Fibroblast of lung (primary cell): Measurements from ENCODE around the gene ZNF880. TPM values are rescaled to one million over a fixed set of nuclear protein-coding genes. Genes with fewer than 3 reads are reported as not detected.
A peak's percentile ranks its signal among the peaks of the same experiment; 100 is the strongest.

ENCODE experiments used
- DNase-seq, 2 donors: peaks; one replicate each; pipeline versions ENCODE4 v3.0.0 to v3.0.0-alpha.2; 2010; ENCODE audit warnings: low read depth in 2 of 2
- H2AFZ ChIP-seq: 2 replicates; pipeline ENCODE4 v1.5.1; 2012; ENCODE audit warnings: low read length, control low read depth, inconsistent platforms
- H3K27ac ChIP-seq: 2 replicates; pipeline ENCODE4 v1.5.1; 2011; ENCODE audit warnings: low read length, control low read depth; ENCODE audit not compliant: insufficient read depth
- H3K27me3 ChIP-seq: 2 replicates; pipeline ENCODE4 v1.5.1; 2011; ENCODE audit warnings: mild to moderate bottlenecking, low read length; ENCODE audit not compliant: control insufficient read depth, insufficient read depth
- H3K36me3 ChIP-seq: 2 replicates; pipeline ENCODE4 v1.5.1; 2011; ENCODE audit warnings: low read length; ENCODE audit not compliant: control insufficient read depth, insufficient read depth
- H3K4me1 ChIP-seq: 2 replicates; pipeline ENCODE4 v1.5.1; 2011; ENCODE audit warnings: low read length; ENCODE audit not compliant: control insufficient read depth, insufficient read depth; ENCODE audit errors: extremely low read depth
- H3K4me2 ChIP-seq: 2 replicates; pipeline ENCODE4 v1.5.1; 2011; ENCODE audit warnings: low read length, control low read depth; ENCODE audit not compliant: insufficient read depth; ENCODE audit errors: extremely low read depth
- H3K4me3 ChIP-seq, 4 experiments: fragments of 200-600 bp in 1 of 4; sonication (generic) in 1 of 4; replicated peaks in 1 of 4; 2 replicates each; pipeline ENCODE4 v1.5.1; 2011 to 2016; ENCODE audit warnings: low read length in 4 of 4, low read depth in 3 of 4, mild to moderate bottlenecking in 3 of 4, control low read depth in 2 of 4, inconsistent platforms in 1 of 4, mixed read lengths in 1 of 4; ENCODE audit not compliant: insufficient read depth in 1 of 4; ENCODE audit errors: control extremely low read depth in 1 of 4
- H3K79me2 ChIP-seq: 2 replicates; pipeline ENCODE4 v1.5.1; 2012; ENCODE audit warnings: mild to moderate bottlenecking, low read length, inconsistent platforms; ENCODE audit not compliant: control insufficient read depth, insufficient read depth
- H3K9ac ChIP-seq: 2 replicates; pipeline ENCODE4 v1.5.1; 2011; ENCODE audit warnings: mild to moderate bottlenecking, low read length, control low read depth; ENCODE audit not compliant: insufficient read depth
- H3K9me3 ChIP-seq: 2 replicates; pipeline ENCODE4 v1.5.1; 2012; ENCODE audit warnings: low read depth, low read length; ENCODE audit not compliant: control insufficient read depth, insufficient read depth
- H4K20me1 ChIP-seq: 2 replicates; pipeline ENCODE4 v1.5.1; 2011; ENCODE audit warnings: low read length; ENCODE audit not compliant: control insufficient read depth, insufficient read depth; ENCODE audit errors: extremely low read depth
- EZH2 ChIP-seq: IDR thresholded peaks from 2 replicates; pipeline ENCODE4 v1.5.1; 2012; ENCODE audit warnings: low read length, control low read depth, mild to moderate bottlenecking; ENCODE audit errors: missing control alignments
- polyA minus RNA-seq: library from RNA; depleted of rRNA, polyadenylated mRNA; stranded (reverse); fragments of >200 nt; gene quantifications from 2 replicates; pipeline ENCODE4 v1.2.3, GENCODE V29; 2011; ENCODE audit warnings: low replicate concordance
- polyA plus RNA-seq, 2 donors: library from polyadenylated mRNA; depleted of rRNA in 1 of 2; stranded (reverse) in 1 of 2; unstranded in 1 of 2; fragments of >200 nt; gene quantifications; 2 replicates each; pipeline ENCODE4 v1.2.1, GENCODE V29; 2011 to 2012; ENCODE audit warnings: missing spikeins in 1 of 2
- total RNA-seq: library from RNA; depleted of rRNA; stranded (reverse); fragments of >200 nt; gene quantifications from 2 replicates; pipeline ENCODE4 v1.2.1, GENCODE V29; 2014
- TF ChIP-seq, protein P1 (sequence below), 2 donors: IDR thresholded peaks in 1 of 2; conservative IDR thresholded peaks in 1 of 2; 1 replicate in 1 of 2; 2 replicates in 1 of 2; pipeline ENCODE4 v1.5.1; 2011 to 2012; ENCODE audit warnings: low read length in 2 of 2, control low read depth in 1 of 2, inconsistent platforms in 1 of 2, low read depth in 1 of 2, mild to moderate bottlenecking in 1 of 2

ZNF880 gene
- total RNA-seq (24.8 and 25.9 TPM in 2 replicates), polyA plus RNA-seq (21.8 and 36.5 TPM in 2 replicates), polyA minus RNA-seq (2.2 and 10.1 TPM in 2 replicates)
- polyA plus RNA-seq (2012) = 13.3 and 15.8 TPM in 2 replicates

DNA sequence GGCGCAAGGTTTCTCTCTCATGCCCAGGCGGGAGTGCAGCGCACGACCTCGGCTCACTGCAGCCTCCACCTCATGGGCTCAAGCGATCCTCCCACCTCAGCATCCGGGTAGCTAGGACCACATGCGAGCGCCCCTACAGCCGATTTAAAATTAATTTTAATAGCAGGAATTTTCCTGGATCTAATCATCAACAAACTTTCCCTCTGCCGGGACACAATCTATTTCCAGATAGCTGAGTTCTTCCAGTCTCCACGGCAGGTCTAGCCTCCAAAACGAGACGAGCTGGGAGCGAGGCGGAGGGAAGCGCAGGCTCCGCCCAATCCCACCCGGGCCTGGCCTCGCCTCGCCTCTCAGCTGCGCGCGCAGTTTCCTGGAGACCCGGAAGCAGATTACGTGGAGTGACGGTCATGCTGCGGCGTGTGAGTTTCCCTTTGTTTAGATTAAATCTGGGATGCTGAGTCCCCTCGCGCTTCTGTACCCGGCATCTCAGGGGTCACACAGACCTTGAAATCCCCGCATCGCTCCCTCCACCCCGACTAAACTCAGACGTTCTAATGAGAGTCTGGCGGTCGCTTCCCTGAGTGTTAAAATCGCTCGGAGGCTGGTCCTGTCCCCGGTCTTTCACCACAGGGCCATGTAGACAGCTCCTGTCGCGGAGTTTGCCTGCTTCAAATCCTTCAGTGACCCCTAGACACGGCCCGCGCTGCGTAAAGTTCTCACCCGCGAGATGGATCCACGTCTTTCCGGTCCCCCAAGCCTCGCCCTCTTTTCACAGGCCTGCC lies at the start of gene ZNF880:
Gene ZNF880, plus strand, starts transcription at position 365 of the 782 bp plus-strand sequence. Its CDS starts 43 bp downstream, at position 408.
- Histone ChIP-seq H3K4me1 (no peaks in the 10 kb centered on the region), H3K4me2 (peak within 1 kb of the TSS; percentile 65), H3K27me3 (no peaks in the 10 kb centered on the region), H3K27ac (peak within 1 kb of the TSS; percentile 100), H3K9ac (peak within 1 kb of the TSS; percentile 94), H3K9me3 (no peaks in the 10 kb centered on the region), H3K4me3 (peak within 1 kb of the TSS; percentile 84 to 97 (median 90)), H3K79me2 (no peaks in the 10 kb centered on the region), H3K36me3 (no peaks in the 10 kb centered on the region), H4K20me1 (no peaks in the 10 kb centered on the region), H2AFZ (peak within 1 kb of the TSS; percentile 83)
- DNase-seq = peak; percentile 88 to 93
- TF ChIP-seq, protein P1, sequence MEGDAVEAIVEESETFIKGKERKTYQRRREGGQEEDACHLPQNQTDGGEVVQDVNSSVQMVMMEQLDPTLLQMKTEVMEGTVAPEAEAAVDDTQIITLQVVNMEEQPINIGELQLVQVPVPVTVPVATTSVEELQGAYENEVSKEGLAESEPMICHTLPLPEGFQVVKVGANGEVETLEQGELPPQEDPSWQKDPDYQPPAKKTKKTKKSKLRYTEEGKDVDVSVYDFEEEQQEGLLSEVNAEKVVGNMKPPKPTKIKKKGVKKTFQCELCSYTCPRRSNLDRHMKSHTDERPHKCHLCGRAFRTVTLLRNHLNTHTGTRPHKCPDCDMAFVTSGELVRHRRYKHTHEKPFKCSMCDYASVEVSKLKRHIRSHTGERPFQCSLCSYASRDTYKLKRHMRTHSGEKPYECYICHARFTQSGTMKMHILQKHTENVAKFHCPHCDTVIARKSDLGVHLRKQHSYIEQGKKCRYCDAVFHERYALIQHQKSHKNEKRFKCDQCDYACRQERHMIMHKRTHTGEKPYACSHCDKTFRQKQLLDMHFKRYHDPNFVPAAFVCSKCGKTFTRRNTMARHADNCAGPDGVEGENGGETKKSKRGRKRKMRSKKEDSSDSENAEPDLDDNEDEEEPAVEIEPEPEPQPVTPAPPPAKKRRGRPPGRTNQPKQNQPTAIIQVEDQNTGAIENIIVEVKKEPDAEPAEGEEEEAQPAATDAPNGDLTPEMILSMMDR (conservative IDR thresholded peaks at IDR 0.05 in 1 of 2, IDR thresholded peaks at IDR 0.05 in 1 of 2; ENCODE audit: low read depth in 1 of 2, low read length in 2 of 2) = no peak
- no peak for TF ChIP-seq EZH2

DNA sequence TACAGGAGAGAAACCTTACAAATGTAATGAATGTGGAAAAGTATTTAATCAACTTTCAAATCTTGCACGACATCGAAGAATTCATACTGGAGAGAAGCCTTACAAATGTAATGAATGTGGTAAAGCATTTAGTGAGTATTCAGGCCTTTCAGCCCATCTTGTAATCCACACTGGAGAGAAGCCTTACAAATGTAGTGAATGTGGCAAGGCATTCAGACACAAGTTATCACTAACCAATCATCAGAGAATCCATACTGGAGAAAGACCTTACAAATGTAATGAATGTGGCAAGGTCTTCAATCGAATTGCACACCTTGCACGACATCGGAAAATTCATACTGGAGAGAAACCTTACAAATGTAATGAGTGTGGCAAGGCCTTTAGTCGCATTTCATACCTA lies 47.3 kb upstream of the ZNF880 start:
- H3K27ac ChIP-seq = no peak overlapping the region
- no peak overlapping the region for H3K9ac ChIP-seq
- no peaks in the 10 kb centered on the region for H3K27me3 ChIP-seq
- H3K79me2 ChIP-seq = no peaks in the 10 kb centered on the region
- no peak overlapping the region for H2AFZ ChIP-seq
- H3K4me1 ChIP-seq = no peaks in the 10 kb centered on the region
- no peak overlapping the region for H3K4me3 ChIP-seq
- peaks cover 4% of the 10 kb centered on the region for H3K9me3 ChIP-seq
- H4K20me1 ChIP-seq = no peaks in the 10 kb centered on the region
- DNase-seq = no peak
- H3K4me2 ChIP-seq = no peak overlapping the region
- H3K36me3 ChIP-seq = no peaks in the 10 kb centered on the region
- TF ChIP-seq, protein P1 (conservative IDR thresholded peaks at IDR 0.05 in 1 of 2, IDR thresholded peaks at IDR 0.05 in 1 of 2; ENCODE audit: low read depth in 1 of 2, low read length in 2 of 2) = no peak
- no peak for TF ChIP-seq EZH2

DNA sequence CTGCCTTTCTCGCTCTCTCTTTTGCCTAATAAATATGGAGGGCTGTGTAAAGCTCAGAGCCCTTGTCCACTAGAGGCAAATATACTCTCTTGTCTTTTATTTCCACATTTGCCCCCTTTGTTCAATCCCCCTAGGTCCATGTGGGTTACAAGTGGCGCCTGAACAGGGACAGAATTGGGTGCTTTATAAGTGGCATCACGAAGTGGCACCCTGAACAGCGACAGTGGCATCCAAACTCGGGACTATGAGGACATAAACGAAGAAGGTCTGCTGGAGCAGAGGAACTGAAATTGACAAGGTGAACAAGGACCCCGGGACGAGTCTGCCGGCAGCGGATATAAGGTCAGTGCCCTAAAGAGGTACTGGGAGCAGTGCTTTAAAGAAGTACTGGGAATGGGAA lies 38.0 kb upstream of the ZNF880 start:
- no peaks in the 10 kb centered on the region for H4K20me1 ChIP-seq
- no peaks in the 10 kb centered on the region for H3K27me3 ChIP-seq
- DNase-seq = peak; percentile 15
- no peaks in the 10 kb centered on the region for H3K79me2 ChIP-seq
- H3K4me1 ChIP-seq = no peaks in the 10 kb centered on the region
- no peak overlapping the region for H3K9ac ChIP-seq
- no peak overlapping the region for H3K4me3 ChIP-seq
- no peaks in the 10 kb centered on the region for H3K36me3 ChIP-seq
- no peak overlapping the region for H2AFZ ChIP-seq
- TF ChIP-seq EZH2 = no peak
- TF ChIP-seq, protein P1 (conservative IDR thresholded peaks at IDR 0.05 in 1 of 2, IDR thresholded peaks at IDR 0.05 in 1 of 2; ENCODE audit: low read depth in 1 of 2, low read length in 2 of 2) = no peak
- H3K27ac ChIP-seq = no peak overlapping the region
- H3K4me2 ChIP-seq = no peak overlapping the region
- no peaks in the 10 kb centered on the region for H3K9me3 ChIP-seq
